Epidermal melanocyte (primary cell): ENCODE results near the gene KCNJ12.
"Not testable (repeated sequence)": the region's sequence is repeated elsewhere in the genome, so short reads cannot be mapped to it uniquely, and the experiment has no call there.

Experiments
- DNase-seq: peaks from one replicate; pipeline ENCODE4 v3.0.0; 2011; ENCODE audit warnings: low spot score; ENCODE audit not compliant: insufficient read length

KCNJ12 gene

DNA sequence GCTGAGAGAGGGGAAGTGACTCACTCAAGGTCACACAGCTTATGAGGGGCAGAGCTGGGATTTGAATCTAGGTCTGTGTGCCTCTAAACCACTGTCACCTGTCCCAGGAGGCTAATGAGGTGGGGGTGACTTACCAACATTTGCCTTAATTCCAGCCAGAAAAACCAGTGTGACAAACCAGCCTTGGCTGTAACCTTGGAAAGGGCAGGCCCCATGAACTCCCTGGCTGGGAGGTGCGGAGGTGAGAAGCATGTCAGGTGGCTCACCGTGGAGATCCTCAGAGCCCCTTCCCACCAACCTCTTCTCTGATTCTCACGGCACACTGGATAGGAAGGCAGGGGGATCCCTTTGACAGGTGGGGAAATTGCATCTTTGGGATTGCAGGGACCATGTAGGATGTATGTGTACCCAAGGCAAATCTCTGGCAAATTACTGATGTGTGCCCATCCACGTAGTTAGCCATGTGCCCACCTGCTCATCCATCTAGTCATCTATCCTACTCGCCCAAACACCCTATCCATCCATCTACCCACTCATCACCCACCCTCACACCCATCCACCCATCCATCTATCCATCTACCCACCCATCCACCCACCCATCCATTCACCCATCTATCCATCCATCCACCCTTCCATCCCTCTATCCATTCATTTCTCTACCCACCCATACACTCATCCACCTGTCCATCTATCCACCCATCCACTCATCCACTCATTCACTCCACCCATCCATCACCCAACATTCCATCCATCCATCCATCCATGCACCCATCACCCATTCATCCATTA lies 30.7 kb downstream of the KCNJ12 start:
- DNase-seq = not testable (repeated sequence)

DNA sequence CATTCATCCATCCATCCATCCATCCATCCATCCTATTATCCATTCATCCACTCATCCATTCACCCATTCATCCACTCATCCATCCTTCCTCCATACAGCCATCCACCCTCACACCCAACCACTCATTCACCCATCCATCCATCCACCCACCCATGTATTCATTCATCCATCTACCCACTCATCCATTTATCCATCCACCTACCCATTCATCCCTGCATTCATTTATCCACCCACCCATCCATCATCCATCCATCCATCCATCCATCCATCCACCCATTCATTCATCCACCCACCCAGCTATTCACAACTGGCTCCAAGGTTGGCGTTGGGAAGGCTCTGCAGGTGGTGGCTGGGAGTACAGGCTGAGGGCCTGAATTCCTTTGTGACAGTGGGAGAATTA lies 31.6 kb downstream of the KCNJ12 start:
- DNase-seq = not testable (repeated sequence)

DNA sequence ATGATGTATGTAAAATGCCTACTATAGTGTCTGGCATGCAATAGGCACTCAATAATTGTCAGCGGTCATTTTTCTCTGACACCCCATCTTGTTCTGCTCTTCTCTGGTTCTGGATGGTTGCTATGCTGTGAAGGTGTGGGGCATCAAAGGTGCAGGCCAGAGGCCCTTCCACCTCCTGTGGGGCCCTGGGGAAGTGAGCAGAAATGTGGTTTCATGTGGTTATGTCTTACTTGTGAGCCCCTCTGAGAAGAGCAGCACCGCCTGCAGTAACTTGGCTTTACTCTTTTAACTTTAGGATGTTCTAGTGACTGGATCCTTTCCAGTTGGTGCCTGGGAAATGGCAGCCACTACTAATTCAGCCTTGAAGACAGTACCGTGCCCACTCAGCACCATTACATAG lies 32.1 kb downstream of the KCNJ12 start:
- not testable (repeated sequence) for DNase-seq

DNA sequence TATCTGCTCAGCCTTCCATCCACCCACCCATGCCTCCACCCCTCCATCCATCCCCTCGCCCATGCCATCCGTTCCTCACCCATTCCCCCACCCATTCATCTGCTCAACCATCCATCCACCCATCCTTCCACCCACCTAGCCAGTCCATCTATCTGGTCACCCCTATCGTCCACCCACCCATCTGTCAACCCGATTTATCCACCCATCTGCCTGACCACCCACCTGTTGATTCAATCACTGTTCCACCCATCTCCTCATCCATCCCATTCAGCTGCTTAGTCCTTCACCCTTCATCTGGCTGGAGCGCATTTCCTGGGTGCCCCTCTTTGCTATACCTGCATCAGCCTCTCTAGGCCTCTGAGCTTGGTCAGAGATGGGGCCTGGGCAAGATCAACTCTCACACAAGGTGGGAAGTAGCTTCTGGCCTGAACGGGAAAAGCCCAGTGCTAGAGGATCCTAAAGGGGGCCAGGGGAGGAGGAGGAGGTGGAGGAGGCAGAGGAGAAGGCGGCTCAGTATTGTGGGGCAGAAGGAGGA lies 32.7 kb downstream of the KCNJ12 start:
- not testable (repeated sequence) for DNase-seq

DNA sequence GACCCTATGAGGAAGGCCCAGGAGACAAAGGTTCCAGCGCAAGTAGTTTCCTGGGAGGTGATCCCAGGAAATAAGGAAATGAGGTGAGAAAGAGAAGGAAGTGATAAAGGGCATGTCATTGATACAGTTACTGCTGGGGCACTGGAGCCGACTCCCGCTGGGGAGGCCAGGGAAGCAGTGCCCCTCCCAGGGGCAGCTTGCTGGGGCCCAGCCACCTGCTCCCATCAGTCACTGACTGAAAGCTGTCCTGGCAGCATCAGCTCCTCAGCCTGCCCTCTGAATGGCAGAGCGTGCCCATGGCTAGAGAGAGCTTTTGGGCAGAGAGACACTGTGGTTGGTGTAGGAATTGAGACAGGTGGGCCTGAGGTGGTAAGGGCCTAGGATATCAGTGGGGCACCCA lies 33.2 kb downstream of the KCNJ12 start:
- not testable (repeated sequence) for DNase-seq

DNA sequence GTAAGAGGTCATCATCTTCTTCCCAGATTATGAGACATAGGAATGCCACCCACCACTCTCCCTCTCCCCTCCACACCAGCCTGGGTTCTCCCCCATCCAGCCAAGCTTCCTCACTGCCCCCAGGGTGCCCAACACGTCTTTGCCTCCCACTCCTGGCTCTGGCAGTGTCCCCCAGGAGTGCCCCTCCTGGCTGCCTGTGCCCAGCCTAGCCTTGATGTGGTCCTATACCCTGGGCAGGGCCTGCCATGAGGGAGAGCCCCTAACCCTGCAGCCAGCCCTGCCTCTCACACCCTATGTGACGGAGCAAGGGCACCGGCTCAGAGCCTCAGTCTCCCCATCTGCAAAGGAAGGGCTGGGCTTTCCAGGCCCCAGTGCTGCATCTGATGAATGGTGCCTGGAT lies 33.8 kb downstream of the KCNJ12 start:
- DNase-seq = not testable (repeated sequence)

DNA sequence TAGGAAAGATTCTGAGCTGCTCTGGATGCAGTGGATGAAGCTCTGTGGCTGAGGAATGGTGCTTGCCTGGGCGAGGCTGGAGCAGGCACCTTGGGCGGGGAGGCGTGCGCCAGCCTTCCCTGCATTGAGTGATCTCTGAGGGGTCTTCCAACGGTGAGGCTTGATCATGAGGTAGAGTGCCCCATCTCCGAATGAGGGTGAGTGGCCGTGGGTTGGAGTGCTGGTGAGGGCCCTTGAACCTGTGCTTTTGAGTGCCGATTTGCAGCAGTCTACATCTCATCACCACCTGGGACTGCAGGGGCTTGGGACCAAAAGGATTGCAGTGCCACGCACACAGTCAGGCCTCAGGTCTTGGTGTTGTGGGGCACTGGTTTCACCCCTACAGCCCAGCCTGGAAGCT lies 34.2 kb downstream of the KCNJ12 start:
- DNase-seq = not testable (repeated sequence)

DNA sequence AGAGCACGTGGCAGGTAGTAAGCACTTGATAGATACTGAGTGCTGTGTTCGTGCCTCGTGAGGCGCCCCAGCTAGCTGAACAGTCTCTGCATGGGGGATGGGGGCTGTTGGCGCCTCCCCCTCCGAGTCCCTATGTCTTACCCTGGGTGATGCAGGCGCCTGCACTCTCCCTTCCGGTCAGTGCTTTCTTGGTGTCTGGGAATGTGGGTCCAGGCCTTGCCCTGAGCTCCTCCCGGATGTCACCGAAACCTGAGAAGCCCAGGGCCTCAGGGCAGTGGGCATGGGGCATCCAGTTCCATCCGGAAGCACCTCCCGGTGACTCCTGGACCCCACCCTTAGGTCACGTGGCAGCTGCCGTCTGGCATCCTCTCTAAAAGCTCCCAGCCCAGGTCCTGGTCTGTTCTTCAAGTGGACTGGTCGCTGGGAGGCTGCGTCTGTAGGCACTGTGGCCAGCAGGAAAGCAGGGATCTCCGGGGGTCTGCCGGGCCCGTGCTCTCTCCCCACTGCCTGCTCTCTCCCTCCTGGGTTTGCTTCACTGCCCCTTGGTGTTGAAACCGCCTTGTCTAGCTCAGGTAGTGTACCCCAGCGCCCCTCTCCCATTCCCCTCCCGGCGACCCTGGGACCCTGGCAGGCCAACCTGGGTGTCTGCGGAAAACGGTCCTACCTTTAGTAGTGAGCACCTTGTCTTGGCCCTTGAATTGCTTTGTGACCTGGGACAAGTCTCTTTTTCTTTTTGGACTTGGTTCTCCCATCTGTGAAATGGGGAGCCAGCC lies 34.9 kb downstream of the KCNJ12 start:
- DNase-seq = not testable (repeated sequence)

DNA sequence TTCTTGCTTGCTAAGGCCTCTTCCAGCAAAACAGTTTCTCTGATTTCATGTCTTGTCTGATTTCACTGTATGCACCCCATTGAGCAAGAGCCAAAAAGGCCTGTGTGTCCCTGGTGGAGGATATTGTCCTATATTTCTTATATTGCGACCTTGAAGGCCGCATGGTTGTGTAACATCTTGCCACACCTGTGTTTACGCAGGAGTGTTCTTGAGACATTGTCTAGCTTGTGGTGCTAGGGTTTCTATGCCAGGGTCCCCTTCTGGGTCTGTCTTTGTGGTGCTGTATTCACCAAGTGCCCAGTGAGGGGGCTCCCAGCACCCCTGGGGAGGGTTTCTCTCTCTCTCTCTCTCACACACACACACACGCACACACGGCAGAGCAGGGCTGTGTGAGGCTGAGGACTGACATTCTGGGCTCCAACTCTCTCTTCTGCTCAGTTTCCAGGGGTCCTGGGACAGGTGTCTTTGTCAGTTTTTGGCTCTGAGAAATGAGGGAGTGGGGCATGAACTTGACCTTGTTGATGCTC lies 35.6 kb downstream of the KCNJ12 start:
- DNase-seq = not testable (repeated sequence)

DNA sequence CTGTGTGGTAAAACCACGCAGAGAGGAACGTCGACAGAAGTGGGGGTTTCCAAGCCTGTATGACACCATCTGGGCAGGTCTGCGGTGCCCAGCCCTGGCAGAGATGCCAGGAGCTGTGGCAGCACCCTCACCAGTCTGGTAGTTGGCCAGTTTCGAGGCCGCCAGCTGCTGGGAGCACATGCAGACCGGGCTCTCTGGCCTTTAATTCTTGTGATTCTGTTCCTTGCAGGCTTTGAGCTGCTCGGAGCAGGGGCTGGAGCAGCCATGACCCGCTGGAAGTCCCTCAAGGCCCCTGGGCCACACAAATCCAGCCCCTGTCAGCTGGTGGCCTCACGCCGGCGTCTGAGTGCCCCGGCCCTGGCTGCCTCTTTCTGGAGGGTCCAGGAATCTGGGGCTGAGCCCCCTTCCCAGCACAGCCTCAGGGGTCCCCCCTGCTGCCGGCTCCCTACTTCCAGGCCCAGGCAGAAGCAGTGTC lies 36.1 kb downstream of the KCNJ12 start:
- not testable (repeated sequence) for DNase-seq

DNA sequence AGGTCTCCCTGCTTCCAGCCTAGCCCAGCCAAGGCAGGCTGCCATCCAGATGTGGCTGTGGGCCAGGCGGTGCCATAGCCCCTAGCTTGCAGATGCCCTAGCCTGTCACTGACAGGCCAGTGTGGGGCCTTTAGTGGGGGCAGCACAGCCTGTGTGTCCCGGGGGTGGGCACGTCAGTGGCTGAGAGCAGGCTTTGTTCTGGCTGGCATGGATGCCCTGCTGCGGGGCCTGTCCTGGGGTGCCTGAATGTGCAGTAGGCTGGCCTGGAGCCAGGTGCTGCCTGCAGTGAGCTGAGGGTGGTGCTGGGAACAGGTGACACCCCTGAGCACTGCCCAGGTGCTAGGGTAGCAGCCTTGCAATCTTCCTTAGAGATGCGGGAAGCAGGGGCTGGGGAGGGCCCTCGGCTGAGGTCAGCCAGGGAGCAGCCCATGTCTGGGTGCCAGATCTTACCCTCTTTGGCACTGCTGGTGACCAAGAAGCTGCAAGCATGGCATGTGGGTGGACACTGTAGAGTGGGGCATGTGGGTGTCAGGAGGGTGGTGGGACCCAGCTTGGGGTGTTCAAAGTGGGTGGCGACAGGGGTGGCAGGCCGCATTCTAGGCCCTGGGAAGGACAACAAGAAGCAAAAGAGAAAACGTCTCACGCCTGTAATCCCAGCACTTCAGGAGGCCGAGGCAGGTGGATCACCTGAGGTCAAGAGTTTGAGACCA lies 37.6 kb downstream of the KCNJ12 start:
- DNase-seq = not testable (repeated sequence)

DNA sequence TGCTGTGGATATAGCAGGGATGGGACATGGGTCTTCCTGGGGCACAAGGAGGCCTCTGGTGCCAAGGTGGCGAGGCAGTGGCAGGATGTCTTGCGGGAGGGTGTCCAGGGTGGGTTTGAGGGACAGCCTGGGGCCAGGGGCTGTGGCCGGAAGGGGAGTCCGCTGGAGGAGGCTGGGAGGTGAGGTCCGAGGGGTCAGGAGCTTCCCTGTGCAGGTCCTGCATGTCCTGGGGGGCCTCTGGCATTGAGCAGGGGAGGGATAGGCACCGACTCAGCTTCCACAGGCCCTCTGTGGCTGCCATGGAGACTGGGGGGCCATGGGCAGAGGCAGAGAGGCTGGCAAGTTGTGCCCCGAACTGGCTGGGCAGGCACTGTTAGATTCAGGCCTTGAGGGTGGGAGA lies 38.5 kb downstream of the KCNJ12 start:
- not testable (repeated sequence) for DNase-seq

DNA sequence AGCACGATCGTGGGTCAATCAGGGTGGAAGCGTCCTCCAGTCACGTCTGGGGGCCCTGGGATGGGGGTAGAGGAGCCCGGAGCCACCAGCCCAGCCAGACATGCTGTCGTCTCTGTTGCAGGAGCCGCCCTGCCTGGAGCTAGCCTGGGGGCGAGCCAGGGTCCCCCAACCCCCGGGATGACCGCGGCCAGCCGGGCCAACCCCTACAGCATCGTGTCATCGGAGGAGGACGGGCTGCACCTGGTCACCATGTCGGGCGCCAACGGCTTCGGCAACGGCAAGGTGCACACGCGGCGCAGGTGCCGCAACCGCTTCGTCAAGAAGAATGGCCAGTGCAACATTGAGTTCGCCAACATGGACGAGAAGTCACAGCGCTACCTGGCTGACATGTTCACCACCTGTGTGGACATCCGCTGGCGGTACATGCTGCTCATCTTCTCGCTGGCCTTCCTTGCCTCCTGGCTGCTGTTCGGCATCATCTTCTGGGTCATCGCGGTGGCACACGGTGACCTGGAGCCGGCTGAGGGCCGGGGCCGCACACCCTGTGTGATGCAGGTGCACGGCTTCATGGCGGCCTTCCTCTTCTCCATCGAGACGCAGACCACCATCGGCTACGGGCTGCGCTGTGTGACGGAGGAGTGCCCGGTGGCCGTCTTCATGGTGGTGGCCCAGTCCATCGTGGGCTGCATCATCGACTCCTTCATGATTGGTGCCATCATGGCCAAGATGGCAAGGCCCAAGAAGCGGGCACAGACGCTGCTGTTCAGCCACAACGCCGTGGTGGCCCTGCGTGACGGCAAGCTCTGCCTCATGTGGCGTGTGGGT lies 39.2 kb downstream of the KCNJ12 start:
- not testable (repeated sequence) for DNase-seq

DNA sequence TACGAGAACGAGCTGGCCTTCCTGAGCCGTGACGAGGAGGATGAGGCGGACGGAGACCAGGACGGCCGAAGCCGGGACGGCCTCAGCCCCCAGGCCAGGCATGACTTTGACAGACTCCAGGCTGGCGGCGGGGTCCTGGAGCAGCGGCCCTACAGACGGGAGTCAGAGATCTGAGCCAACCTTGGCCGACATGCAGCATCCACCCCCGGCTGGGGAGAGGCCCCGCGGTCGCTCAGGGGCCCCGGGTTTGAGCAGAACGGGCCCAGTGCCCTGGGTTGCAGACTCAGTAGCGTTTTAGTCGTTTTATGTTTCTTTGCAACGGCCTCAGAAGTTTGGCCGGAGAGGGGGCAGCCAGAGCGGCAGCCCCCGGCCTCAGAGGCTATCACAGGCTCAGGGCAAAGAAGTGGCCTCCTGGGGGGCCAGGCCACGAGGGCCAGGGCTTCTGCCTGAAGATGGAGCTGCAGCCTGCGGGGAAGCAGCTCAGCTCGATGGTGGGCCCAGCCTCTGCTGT lies 40.4 kb downstream of the KCNJ12 start:
- not testable (repeated sequence) for DNase-seq

DNA sequence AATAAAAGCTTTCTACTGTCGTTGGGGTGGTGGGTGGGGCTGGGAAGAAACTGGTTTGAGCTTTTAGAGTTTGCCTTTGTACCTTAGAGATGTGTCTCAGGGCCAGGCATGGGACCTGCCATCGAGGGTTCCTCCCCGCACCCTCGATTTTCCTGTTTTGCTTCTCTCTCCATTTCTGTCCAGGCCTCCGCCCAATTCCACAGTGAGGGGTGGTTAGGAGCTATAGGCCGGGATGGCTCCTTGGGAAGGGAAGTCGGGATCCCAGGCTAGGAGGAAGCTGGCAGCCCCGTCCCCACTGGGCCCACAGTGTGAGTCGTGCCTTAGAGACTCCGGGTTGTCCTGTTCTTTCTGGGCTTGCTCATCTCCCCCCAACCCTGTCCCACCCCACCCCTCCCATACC lies 41.2 kb downstream of the KCNJ12 start:
- DNase-seq = not testable (repeated sequence)

DNA sequence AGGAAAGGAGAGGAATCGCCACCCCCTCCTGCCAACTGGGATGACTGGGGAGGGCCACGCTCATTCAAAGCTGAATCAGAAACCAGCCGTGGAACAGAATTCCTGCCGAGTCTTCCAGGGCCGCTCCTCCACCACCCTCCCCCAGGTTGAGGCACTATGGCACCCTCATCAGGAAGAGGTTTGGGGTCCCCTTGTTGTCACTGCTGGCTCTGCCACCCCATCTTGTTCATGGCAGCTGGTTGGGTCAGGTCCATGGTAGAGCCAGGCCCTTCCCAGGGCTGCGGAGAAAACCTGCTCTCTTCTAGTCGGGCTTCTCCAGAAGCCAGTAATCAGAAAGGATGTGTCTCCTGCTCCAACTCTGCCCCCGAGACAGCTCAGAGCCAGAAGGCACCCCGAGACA lies 41.8 kb downstream of the KCNJ12 start:
- DNase-seq = no peak

DNA sequence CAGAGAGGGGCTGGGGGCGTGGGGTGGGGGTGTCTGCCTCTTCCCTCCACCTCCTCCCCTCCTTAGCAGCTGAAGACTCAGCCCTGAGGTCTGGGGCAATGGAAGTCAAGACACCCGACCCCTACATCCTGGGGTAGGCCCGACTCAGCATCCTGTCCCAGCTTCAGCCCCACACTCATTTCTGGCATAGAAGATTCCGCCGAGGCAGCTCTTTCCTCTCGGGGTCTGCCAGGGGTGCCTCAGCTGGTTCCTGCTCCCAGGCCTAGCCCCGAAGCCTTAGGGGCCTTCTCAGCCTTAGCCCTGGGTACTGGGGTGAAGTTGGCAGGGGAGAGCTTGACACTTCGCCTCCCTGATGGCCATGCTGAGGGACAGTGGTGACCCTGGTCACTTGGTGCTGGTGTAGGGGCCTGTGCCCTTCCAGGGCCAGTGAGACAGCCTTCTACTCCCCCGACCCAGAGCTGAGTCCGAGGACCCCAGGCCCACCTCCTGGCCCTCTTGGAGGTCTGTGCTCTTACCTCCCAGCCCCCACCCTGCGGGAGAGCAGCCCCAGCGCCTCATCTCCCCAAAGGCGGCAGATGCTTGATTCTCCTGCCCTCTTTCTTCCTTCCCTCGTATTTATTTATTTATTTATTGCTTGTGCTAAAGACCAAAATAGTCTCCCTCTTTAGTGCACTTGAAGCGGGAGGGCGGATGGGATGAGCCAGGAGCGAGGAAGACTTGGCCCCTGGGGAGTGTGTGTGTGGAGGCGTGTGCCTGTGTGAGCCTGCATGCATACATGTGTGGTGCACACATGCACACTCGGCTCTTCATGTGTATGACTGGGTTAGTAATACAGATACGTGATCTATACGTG lies 42.5 kb downstream of the KCNJ12 start:
- DNase-seq = no peak

DNA sequence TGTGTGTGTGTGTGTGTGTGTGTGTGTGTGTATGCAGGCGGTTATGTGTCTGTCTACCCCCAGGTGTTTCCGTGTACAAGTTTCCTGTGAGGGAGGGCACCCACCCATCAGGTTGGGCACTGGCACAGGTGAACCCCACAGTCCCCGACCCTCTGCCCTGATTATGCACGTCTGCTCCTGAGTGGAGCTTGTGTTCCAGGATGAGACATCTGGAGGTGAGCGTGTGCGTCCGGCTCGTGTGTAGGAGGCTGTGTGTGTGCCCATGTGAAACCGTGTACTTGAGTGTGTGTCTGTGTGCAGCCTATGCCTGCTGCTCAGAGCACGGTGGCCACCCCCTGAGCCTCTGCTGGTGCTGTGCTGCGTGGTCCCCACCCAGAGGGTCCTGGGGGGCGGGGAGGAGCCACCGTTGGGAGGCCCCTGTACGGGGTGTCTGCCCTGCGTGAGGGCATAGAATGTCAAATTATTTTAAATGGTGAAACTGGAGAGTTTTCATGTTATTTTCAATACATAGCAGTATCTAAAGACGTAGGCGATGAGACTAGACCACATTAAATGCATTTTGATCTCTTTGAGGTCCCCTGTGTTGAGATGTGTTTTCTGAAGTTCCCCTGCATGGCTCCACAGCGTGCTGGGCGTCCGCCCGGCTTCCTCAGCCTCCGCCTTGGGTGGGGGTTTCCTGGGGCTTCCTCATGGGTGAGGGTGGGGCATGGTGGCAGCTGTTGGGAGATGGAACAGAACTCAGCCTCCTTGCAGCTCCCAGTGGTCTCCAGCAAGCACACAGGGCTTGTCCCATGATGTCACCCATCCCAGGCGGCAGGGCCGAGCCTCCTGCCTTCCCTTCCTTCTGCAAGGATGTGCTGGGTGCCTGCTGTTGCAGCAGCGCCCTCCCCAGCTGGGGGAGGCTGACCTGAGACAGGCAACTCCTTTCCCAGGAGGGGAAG lies 43.4 kb downstream of the KCNJ12 start:
- no peak for DNase-seq
